GM19468 (cell line): ENCODE data around the gene SPAG5.

ENCODE experiments used
- ATAC-seq: cut with Tn5 transposase; IDR thresholded peaks from one replicate; pipeline ENCODE4 v1.9.1; 2021; ENCODE audit warnings: mild to moderate bottlenecking, moderate library complexity, moderate number of reproducible peaks; ENCODE audit not compliant: unreplicated experiment; ENCODE audit errors: extremely low read depth

The SPAG5 gene

GRCh38 chr17:28598799-28599310, at the start of gene SPAG5:
Gene SPAG5 (minus strand): TSS chr17:28599025. CDS start chr17:28598946, 79 bp downstream.
- ATAC-seq = peak; percentile 77

- no peak for ATAC-seq
Measured at GRCh38 chr17:28646039-28646754, 47.4 kb upstream of the SPAG5 start.

- no peak for ATAC-seq
Measured at GRCh38 chr17:28645576-28645939, 46.7 kb upstream of the SPAG5 start.

- ATAC-seq = peak; percentile 60
Measured at GRCh38 chr17:28644787-28645575, 46.2 kb upstream of the SPAG5 start, which contains the start of gene BLTP2. Gene BLTP2 (minus strand): TSS chr17:28645158. CDS start chr17:28645056, 102 bp downstream.

- no peak for ATAC-seq
Measured at GRCh38 chr17:28643983-28644786, 45.4 kb upstream of the SPAG5 start.

- ATAC-seq = no peak
Measured at GRCh38 chr17:28641579-28641978, 42.8 kb upstream of the SPAG5 start.

GRCh38 chr17:28635506-28635905, 36.7 kb upstream of the SPAG5 start:
- no peak for ATAC-seq

GRCh38 chr17:28634206-28634865, 35.5 kb upstream of the SPAG5 start:
- ATAC-seq = no peak

- ATAC-seq = no peak
Measured at GRCh38 chr17:28626818-28627217, 28.0 kb upstream of the SPAG5 start.

- no peak for ATAC-seq
Measured at GRCh38 chr17:28624148-28624547, 25.3 kb upstream of the SPAG5 start.

- no peak for ATAC-seq
Measured at GRCh38 chr17:28623696-28624095, 24.9 kb upstream of the SPAG5 start.

- no peak for ATAC-seq
Measured at GRCh38 chr17:28622186-28622585, 23.4 kb upstream of the SPAG5 start.

GRCh38 chr17:28620010-28620409, 21.2 kb upstream of the SPAG5 start:
- ATAC-seq = no peak

GRCh38 chr17:28618464-28618863, 19.6 kb upstream of the SPAG5 start:
- ATAC-seq = no peak

GRCh38 chr17:28616281-28616680, 17.5 kb upstream of the SPAG5 start:
- ATAC-seq = no peak

GRCh38 chr17:28615260-28615940, 16.6 kb upstream of the SPAG5 start:
- ATAC-seq = no peak

GRCh38 chr17:28613931-28614381, 15.1 kb upstream of the SPAG5 start, which contains the start of gene RSKR:
Gene RSKR (minus strand): TSS chr17:28614185. CDS start chr17:28614161, 24 bp downstream.
- ATAC-seq = no peak

GRCh38 chr17:28612936-28613872, 14.4 kb upstream of the SPAG5 start:
- ATAC-seq = no peak
